ENCODE measurements around the gene SLFN11. TPM values are rescaled to one million over a fixed set of nuclear protein-coding genes. Genes with fewer than 3 reads are reported as not detected.
"Not testable (repeated sequence)": the region's sequence is repeated elsewhere in the genome, so short reads cannot be mapped to it uniquely, and the experiment has no call there.

SLFN11 gene
- 10 to 100 TPM; 46.3 to 55.8 (median 51.1) TPM for total RNA-seq

GRCh38 chr17:35373534-35373983, at the start of gene SLFN11:
SLFN11 (minus strand) TSS chr17:35373621; CDS start chr17:35363807, 9,814 bp downstream.
- 0% methylated on average over 16 to 21 of the region's 22 CpGs for WGBS, 2 donors
- peak; percentile 86 to 88 for DNase-seq (ENCODE audit: low spot score in 2 of 2)
- H3K4me1 ChIP-seq, result peaks cover 0 to 59% (median 8%) of the 10 kb centered on the region in 4 donors
- peak within 1 kb of the TSS; percentile 62 to 94 (median 70) for H3K4me3 ChIP-seq
- peak; percentile 91 to 98 for TF ChIP-seq POLR2A (IDR thresholded peaks at IDR 0.05)
- peak in 2 of 5 experiments; percentile 13 to 20 for TF ChIP-seq CTCF (IDR thresholded peaks at IDR 0.05)
- peak in 1 of 2 donors; percentile 98 for TF ChIP-seq EP300 (IDR thresholded peaks at IDR 0.05)
- H3K27ac ChIP-seq, result peak within 1 kb of the TSS; percentile 92 to 100 (median 98)
- H3K36me3 ChIP-seq, result peaks cover 0 to 18% (median 0%) of the 10 kb centered on the region in 3 donors
- no peaks in the 10 kb centered on the region for H3K27me3 ChIP-seq
- H3K9me3 ChIP-seq, result peaks cover 0 to 13% (median 0%) of the 10 kb centered on the region in 4 donors

GRCh38 chr17:35421069-35421468, 47.6 kb upstream of the SLFN11 start:
- not testable (repeated sequence) for H3K9me3 ChIP-seq; H3K4me3 ChIP-seq; DNase-seq (ENCODE audit: low spot score in 2 of 2); H3K27me3 ChIP-seq; H3K27ac ChIP-seq; H3K4me1 ChIP-seq
- 93 to 96% methylated on average over 9 of the region's 9 CpGs for WGBS, 2 donors
- peaks cover 0 to 64% (median 0%) of the 10 kb centered on the region in 3 donors for H3K36me3 ChIP-seq

- no peaks in the 10 kb centered on the region for H3K4me1 ChIP-seq
- no peak overlapping the region for H3K4me3 ChIP-seq
- H3K9me3 ChIP-seq, result peaks cover 0 to 14% (median 5%) of the 10 kb centered on the region in 4 donors
- TF ChIP-seq CTCF (IDR thresholded peaks at IDR 0.05) (no peak), EP300 (IDR thresholded peaks at IDR 0.05) (no peak), POLR2A (IDR thresholded peaks at IDR 0.05) (no peak)
- H3K36me3 ChIP-seq, result peaks cover 0 to 85% (median 0%) of the 10 kb centered on the region in 3 donors
- no peaks in the 10 kb centered on the region for H3K27me3 ChIP-seq
- WGBS, 2 donors, result 91 to 98% methylated on average over 2 of the region's 2 CpGs
- DNase-seq (ENCODE audit: low spot score in 2 of 2), result no peak
- H3K27ac ChIP-seq, result no peak overlapping the region
Observed at GRCh38 chr17:35416659-35417058, 43.2 kb upstream of the SLFN11 start.

GRCh38 chr17:35414707-35415106, 41.3 kb upstream of the SLFN11 start:
- Histone ChIP-seq H3K9me3 (peaks cover 0 to 14% (median 5%) of the 10 kb centered on the region in 4 donors), H3K36me3 (peaks cover 0 to 89% (median 0%) of the 10 kb centered on the region in 3 donors)
- not testable (repeated sequence) for H3K4me1 ChIP-seq; DNase-seq (ENCODE audit: low spot score in 2 of 2); H3K27me3 ChIP-seq; H3K27ac ChIP-seq; H3K4me3 ChIP-seq
- 100% methylated on average over 2 of the region's 2 CpGs for WGBS, 2 donors

- no peak for TF ChIP-seq EP300 (IDR thresholded peaks at IDR 0.05)
- no peak for TF ChIP-seq CTCF (IDR thresholded peaks at IDR 0.05)
- TF ChIP-seq POLR2A (IDR thresholded peaks at IDR 0.05), result no peak
- DNase-seq (ENCODE audit: low spot score in 2 of 2), result no peak
- peaks cover 0 to 14% (median 5%) of the 10 kb centered on the region in 4 donors for H3K9me3 ChIP-seq
- WGBS, 2 donors, result 95 to 98% methylated on average over 1 of the region's 1 CpG
- no peaks in the 10 kb centered on the region for H3K4me1 ChIP-seq
- no peak overlapping the region for H3K27ac ChIP-seq
- H3K36me3 ChIP-seq, result peaks cover 0 to 89% (median 0%) of the 10 kb centered on the region in 3 donors
- H3K27me3 ChIP-seq, result no peaks in the 10 kb centered on the region
- no peak overlapping the region for H3K4me3 ChIP-seq
Observed at GRCh38 chr17:35414247-35414646, 40.8 kb upstream of the SLFN11 start.

- no peaks in the 10 kb centered on the region for H3K27me3 ChIP-seq
- WGBS, 2 donors, result 89 to 91% methylated on average over 26 of the region's 26 CpGs
- H3K27ac ChIP-seq, result no peak overlapping the region
- no peaks in the 10 kb centered on the region for H3K4me1 ChIP-seq
- H3K36me3 ChIP-seq, result peaks cover 0 to 57% (median 0%) of the 10 kb centered on the region in 3 donors
- no peak overlapping the region for H3K4me3 ChIP-seq
- TF ChIP-seq POLR2A (IDR thresholded peaks at IDR 0.05) (no peak), EP300 (IDR thresholded peaks at IDR 0.05) (no peak), CTCF (IDR thresholded peaks at IDR 0.05) (no peak)
- H3K9me3 ChIP-seq, result no peaks in the 10 kb centered on the region
- no peak for DNase-seq (ENCODE audit: low spot score in 2 of 2)
Observed at GRCh38 chr17:35407531-35407930, 34.1 kb upstream of the SLFN11 start.
